ENCODE data around the gene KLHDC7A. TPM values are rescaled to one million over a fixed set of nuclear protein-coding genes. Genes with fewer than 3 reads are reported as not detected.

The KLHDC7A gene
- total and polyA plus RNA-seq, 2 donors (not counting 3 experiments of a cell fraction or from before 2014, with no cell fraction given) = not detected

GRCh38 chr1:18528616-18529015, 47.9 kb downstream of the KLHDC7A start:
- DNase-seq (ENCODE audit: low read depth, low spot score) = no peak
- Histone ChIP-seq H4K20me1 (replicated peaks; ENCODE audit: control insufficient read depth, extremely low read depth, insufficient read depth, low read length) (no peaks in the 10 kb centered on the region), H3K4me3 (replicated peaks in 1 of 3; ENCODE audit: insufficient read depth in 1 of 3, low read depth in 1 of 3, low read length in 3 of 3) (no peak overlapping the region), H3K9me1 (replicated peaks; ENCODE audit: control insufficient read depth, extremely low read depth, insufficient read depth, low read length) (no peaks in the 10 kb centered on the region), H3K9me3 (replicated peaks; ENCODE audit: control insufficient read depth, insufficient read depth, low read length) (no peaks in the 10 kb centered on the region), H3K4me1 (ENCODE audit: control insufficient read depth, extremely low read depth, insufficient read depth, low read length) (no peaks in the 10 kb centered on the region), H3K27ac (ENCODE audit: insufficient read depth, low read depth, low read length) (no peak overlapping the region), H2AFZ (ENCODE audit: low read depth, low read length) (no peak overlapping the region), H3K9ac (replicated peaks; ENCODE audit: extremely low read depth, insufficient read depth, low read length) (no peak overlapping the region), H3K79me2 (ENCODE audit: control insufficient read depth, insufficient read depth, low read length) (no peaks in the 10 kb centered on the region), H3K4me2 (ENCODE audit: insufficient read depth, low read length) (no peak overlapping the region), H3K36me3 (ENCODE audit: control insufficient read depth in 2 of 2, extremely low read depth in 1 of 2, insufficient read depth in 2 of 2, low read length in 2 of 2) (no peaks in the 10 kb centered on the region), H3K27me3 (ENCODE audit: control insufficient read depth in 2 of 2, insufficient read depth in 2 of 2, low read length in 2 of 2) (no peaks in the 10 kb centered on the region)
- no peak for TF ChIP-seq CTCF (IDR thresholded peaks at IDR 0.05; ENCODE audit: extremely low read depth in 1 of 2, insufficient read depth in 1 of 2, low read depth in 1 of 2, low read length in 2 of 2)
- TF ChIP-seq MYC (IDR thresholded peaks at IDR 0.05; ENCODE audit: low read depth, low read length) = no peak
- TF ChIP-seq POLR2A (IDR thresholded peaks at IDR 0.05; ENCODE audit: low read depth, low read length) = no peak
- TF ChIP-seq JUN (IDR thresholded peaks at IDR 0.05; ENCODE audit: borderline replicate concordance, insufficient read depth, insufficient read length, low read depth) = no peak
- no peak for TF ChIP-seq EZH2 (IDR thresholded peaks at IDR 0.05; ENCODE audit: borderline replicate concordance, low read depth, low read length, severe bottlenecking)
- no peak for TF ChIP-seq POLR2AphosphoS5 (IDR thresholded peaks at IDR 0.05; ENCODE audit: insufficient read depth, low read depth, low read length)
- TF ChIP-seq GATA2 (IDR thresholded peaks at IDR 0.05; ENCODE audit: insufficient read depth, insufficient read length, low read depth, low read length) = no peak
- TF ChIP-seq, protein P1, sequence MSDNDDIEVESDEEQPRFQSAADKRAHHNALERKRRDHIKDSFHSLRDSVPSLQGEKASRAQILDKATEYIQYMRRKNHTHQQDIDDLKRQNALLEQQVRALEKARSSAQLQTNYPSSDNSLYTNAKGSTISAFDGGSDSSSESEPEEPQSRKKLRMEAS (IDR thresholded peaks at IDR 0.05; ENCODE audit: insufficient read depth, insufficient read length) = no peak
- FAIRE-seq = no peak
- CTCF ChIA-PET = no interaction called here
- intact Hi-C loops (cut with micrococcal nuclease) = no loop called here
- POLR2A ChIA-PET = no interaction called here
- dilution Hi-C loops (cut with MboI; ENCODE audit: extremely low pct_ligation_motif_present, low sequenced_read_pairs) = no loop called here
- BruUV-seq (replicated peaks) = no TSS peak

Measured in endothelial cell of umbilical vein (primary cell).